ENCODE data around the gene KRTAP2-4.

DNA sequence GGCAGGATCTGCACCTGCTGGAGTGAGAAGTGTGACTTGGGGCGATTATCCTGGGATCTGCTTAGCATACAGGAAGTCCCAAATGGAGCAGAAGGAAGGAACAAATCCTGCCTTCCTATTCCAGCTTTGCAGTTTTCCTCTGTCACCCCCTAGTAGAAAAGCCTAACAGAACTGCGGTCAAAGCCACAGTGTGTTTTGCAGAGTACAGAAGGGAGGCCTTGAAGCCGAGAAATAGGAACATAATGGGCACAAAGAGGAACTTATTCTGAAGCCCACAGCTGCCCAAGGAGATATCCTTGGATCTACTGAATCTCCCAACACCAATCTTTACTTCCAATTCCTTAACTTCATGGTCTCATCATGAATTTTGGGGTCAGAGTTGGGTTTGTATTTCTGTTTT lies 47.1 kb downstream of the KRTAP2-4 start:
- TF ChIP-seq CTCF (IDR thresholded peaks at IDR 0.05 in 2 of 3, conservative IDR thresholded peaks at IDR 0.05 in 1 of 3; ENCODE audit: borderline replicate concordance in 1 of 3, insufficient read depth in 1 of 3, low read depth in 2 of 3, low read length in 2 of 3) (no peak), POLR2A (IDR thresholded peaks at IDR 0.05; ENCODE audit: borderline replicate concordance, extremely low read depth, insufficient read depth, insufficient read length) (no peak), JUND (IDR thresholded peaks at IDR 0.05) (no peak), ZNF274 (IDR thresholded peaks at IDR 0.05; ENCODE audit: low read depth, low read length) (no peak), MAX (IDR thresholded peaks at IDR 0.05) (no peak), POLR2AphosphoS5 (IDR thresholded peaks at IDR 0.05; ENCODE audit: low read depth, low read length) (no peak), TCF7L2 (IDR thresholded peaks at IDR 0.05; ENCODE audit: borderline replicate concordance, extremely low read depth, insufficient read depth, insufficient read length) (no peak), EGR1 (IDR thresholded peaks at IDR 0.05; ENCODE audit: low read depth) (no peak), REST (IDR thresholded peaks at IDR 0.05; ENCODE audit: low read depth) (no peak), ELF1 (IDR thresholded peaks at IDR 0.05; ENCODE audit: borderline replicate concordance, low read depth) (no peak), CBX3 (IDR thresholded peaks at IDR 0.05; ENCODE audit: low read depth) (no peak), EZH2phosphoT487 (IDR thresholded peaks at IDR 0.05; ENCODE audit: borderline replicate concordance) (no peak)
